ENCODE data around the gene PRRT2. TPM values are rescaled to one million over a fixed set of nuclear protein-coding genes. Genes with fewer than 3 reads are reported as not detected.
A peak's percentile ranks its signal among the peaks of the same experiment; 100 is the strongest.
"Not testable (repeated sequence)": the region's sequence is repeated elsewhere in the genome, so short reads cannot be mapped to it uniquely, and the experiment has no call there.

PRRT2 gene
- total and polyA plus RNA-seq, 4 donors: 24.4 to 244 (median 126) TPM

DNA sequence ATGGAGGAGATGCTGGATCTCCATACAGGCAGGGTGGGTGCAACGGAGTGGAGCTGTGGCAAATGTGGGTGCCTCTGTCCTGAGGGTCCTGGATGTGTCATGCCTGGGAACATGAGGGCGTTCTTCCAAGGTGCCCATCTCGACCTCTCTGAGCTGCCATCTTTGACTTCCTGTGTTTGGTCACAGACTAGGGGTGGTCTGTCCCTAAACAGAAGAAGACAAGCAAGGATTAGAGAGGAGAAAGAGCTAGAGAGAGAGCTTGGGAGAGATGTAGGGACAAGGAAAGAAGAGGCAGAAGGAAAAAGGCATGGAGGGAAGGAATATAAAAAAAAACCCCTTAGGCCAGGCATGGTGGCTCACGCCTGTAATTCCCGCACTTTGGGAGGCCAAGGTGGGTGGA lies 37.3 kb upstream of the PRRT2 start:
- no peaks in the 10 kb centered on the region for H3K27me3 ChIP-seq (ENCODE audit: control insufficient read depth, insufficient read depth, low read length)
- DNase-seq (ENCODE audit: low read depth in 4 of 6, low spot score in 6 of 6): no peak
- no peaks in the 10 kb centered on the region for H3K36me3 ChIP-seq (ENCODE audit: control insufficient read depth, insufficient read depth, low read length)
- no peaks in the 10 kb centered on the region for H3K4me1 ChIP-seq (ENCODE audit: control insufficient read depth, insufficient read depth, low read length)
- H3K9me3 ChIP-seq (ENCODE audit: control insufficient read depth, insufficient read depth, low read length): no peaks in the 10 kb centered on the region
- 74% methylated on average over 3 of the region's 5 CpGs for WGBS (ENCODE audit: insufficient coverage)
- H3K4me3 ChIP-seq (ENCODE audit: low read depth, low read length): no peak overlapping the region
- H3K27ac ChIP-seq (ENCODE audit: low read depth, low read length): no peak overlapping the region

DNA sequence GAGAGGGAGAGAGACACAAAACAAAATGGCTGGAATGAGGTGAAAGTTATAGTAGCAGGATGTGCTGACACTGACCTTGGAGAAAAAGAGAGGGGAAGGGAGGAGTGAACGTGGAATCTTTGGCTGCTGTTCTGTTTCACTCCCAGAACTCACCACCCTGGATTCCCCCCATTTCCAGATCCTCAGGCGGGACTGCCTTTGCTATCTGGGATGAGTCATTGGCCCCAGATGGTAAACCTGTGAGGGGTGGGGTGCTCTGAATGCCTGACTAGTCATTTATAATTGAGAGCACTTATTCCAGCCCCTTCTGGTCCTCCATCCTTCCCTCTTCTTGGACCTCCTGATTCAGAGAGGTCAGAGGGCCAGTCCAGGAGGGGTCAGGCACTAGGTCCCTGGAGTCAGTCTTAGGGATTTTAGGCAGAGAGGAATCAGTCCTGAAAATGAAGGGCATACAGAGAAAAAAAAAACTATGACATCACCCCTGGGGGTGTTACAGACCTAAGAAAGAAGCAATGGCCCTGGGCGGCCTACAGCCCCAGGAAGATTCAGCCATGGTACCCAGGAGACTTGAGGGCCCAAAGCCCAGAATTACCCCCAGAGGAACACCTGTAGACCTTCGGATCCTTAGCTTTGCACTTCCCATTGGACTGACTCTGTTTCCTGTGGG lies 36.1 kb upstream of the PRRT2 start:
- no peaks in the 10 kb centered on the region for H3K4me1 ChIP-seq (ENCODE audit: control insufficient read depth, insufficient read depth, low read length)
- no peak overlapping the region for H3K4me3 ChIP-seq (ENCODE audit: low read depth, low read length)
- H3K36me3 ChIP-seq (ENCODE audit: control insufficient read depth, insufficient read depth, low read length): no peaks in the 10 kb centered on the region
- no peak overlapping the region for H3K27ac ChIP-seq (ENCODE audit: low read depth, low read length)
- no peaks in the 10 kb centered on the region for H3K9me3 ChIP-seq (ENCODE audit: control insufficient read depth, insufficient read depth, low read length)
- H3K27me3 ChIP-seq (ENCODE audit: control insufficient read depth, insufficient read depth, low read length): no peaks in the 10 kb centered on the region
- DNase-seq (ENCODE audit: low read depth in 4 of 6, low spot score in 6 of 6): no peak
- 85% methylated on average over 2 of the region's 4 CpGs for WGBS (ENCODE audit: insufficient coverage)

DNA sequence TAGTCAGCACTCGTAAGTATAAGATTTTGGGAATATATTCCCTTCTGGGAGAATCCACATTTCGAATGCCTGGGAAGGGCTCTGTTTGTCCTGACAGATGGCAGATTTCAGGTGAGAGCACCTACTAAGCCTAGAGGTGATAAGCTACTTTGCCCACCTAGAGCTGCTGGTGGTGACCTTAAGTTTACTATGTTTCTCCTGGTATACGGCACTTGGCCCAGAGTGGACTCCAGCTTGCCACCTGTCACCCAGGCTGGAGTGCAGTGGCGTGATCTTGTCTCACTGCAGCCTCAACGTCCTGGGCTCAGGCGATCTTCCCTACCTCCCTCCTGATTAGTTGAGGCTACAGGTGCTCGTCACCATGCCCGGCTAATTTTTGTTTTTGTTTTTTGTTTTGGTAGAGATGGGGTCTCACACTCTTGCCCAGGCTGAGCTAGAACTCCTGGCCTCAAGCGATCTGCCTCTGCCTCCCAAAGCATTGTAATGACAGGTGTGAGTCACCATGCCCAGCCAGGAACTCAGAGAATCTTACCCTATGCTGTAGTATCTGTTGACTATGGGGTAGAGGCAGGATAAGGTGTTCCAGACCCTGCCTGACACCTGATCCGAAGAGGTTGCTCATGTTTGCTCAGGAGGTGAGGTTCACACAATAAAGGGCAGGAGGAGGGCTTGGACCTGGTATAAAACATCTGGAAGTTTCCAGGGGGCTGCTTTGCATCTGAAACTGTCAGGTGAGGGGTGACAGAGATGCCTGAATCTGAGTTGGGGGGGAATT lies 34.2 kb upstream of the PRRT2 start, which contains the start of gene ZG16:
TSS of gene ZG16 (plus strand) at position 681 of the 775 bp plus-strand sequence. CDS start 1,011 bp downstream, outside the sequence.
- Histone ChIP-seq H3K9me3 (ENCODE audit: control insufficient read depth, insufficient read depth, low read length) (no peaks in the 10 kb centered on the region), H3K27me3 (ENCODE audit: control insufficient read depth, insufficient read depth, low read length) (no peaks in the 10 kb centered on the region)
- 87% methylated on average over 6 of the region's 10 CpGs for WGBS (ENCODE audit: insufficient coverage)

DNA sequence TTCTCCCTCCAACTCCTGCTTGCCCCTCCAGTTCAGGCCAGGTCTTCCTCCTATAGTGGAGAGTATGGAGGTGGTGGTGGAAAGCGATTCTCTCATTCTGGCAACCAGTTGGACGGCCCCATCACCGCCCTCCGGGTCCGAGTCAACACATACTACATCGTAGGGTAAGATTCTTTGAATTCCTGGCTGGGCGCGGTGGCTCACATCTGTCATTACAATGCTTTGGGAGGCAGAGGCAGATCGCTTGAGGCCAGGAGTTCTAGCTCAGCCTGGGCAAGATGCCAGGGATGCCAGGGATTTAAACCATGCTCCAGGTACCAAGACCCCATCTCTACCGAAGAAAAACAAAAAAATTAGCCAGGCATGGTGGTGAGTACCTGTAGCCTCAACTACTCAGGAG lies 32.5 kb upstream of the PRRT2 start:
- H3K27me3 ChIP-seq (ENCODE audit: control insufficient read depth, insufficient read depth, low read length): no peaks in the 10 kb centered on the region
- WGBS (ENCODE audit: insufficient coverage): 88% methylated on average over 4 of the region's 10 CpGs
- H3K27ac ChIP-seq (ENCODE audit: low read depth, low read length): no peak overlapping the region
- H3K4me1 ChIP-seq (ENCODE audit: control insufficient read depth, insufficient read depth, low read length): no peaks in the 10 kb centered on the region
- H3K4me3 ChIP-seq (ENCODE audit: low read depth, low read length): no peak overlapping the region
- DNase-seq (ENCODE audit: low read depth in 4 of 6, low spot score in 6 of 6): no peak
- no peaks in the 10 kb centered on the region for H3K36me3 ChIP-seq (ENCODE audit: control insufficient read depth, insufficient read depth, low read length)
- no peaks in the 10 kb centered on the region for H3K9me3 ChIP-seq (ENCODE audit: control insufficient read depth, insufficient read depth, low read length)

More for the DNA sequence above, 34.2 kb upstream of the PRRT2 start, which contains the start of gene ZG16:
- Histone ChIP-seq H3K36me3 (ENCODE audit: control insufficient read depth, insufficient read depth, low read length) (no peaks in the 10 kb centered on the region), H3K27ac (ENCODE audit: low read depth, low read length) (no peak within 1 kb of the TSS), H3K4me1 (ENCODE audit: control insufficient read depth, insufficient read depth, low read length) (no peaks in the 10 kb centered on the region), H3K4me3 (ENCODE audit: low read depth, low read length) (no peak within 1 kb of the TSS)
- no peak for DNase-seq (ENCODE audit: low read depth in 4 of 6, low spot score in 6 of 6)

DNA sequence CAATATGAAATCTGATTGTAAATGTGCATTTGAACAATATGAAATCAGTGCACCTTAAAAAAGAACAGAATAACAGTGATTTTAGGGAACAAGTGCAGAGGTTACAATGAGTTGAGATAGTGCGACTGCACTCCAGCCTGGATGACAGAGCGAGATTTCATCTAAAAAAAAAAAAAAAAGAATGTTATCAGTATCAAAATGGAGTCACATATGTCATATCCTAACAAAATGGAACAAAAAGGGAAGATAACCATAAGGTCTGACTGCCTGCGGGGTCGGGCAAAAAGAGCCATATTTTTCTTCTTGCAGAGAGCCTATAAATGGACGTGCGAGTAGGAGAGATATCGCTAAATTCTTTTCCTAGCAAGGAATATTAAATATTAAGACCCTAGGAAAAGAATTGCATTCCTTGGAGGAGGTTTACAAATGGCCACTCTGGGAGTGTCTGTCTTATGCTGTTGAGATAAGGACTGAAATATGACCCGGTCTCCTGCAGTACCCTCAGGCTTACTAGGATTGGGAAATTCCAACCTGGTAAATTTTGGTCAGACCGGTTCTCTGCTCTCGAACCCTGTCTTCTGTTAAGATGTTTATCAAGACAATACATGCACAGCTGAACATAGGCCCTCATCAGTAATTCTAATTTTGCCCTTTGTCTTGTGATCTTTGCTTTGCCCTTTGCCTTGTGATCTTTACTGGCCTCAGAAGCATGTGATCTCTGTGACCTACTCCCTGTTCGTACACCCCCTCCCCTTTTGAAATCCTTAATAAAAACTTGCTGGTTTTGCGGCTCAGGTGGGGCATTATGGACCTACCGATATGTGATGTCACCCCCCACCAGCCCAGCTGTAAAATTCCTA lies 28.7 kb upstream of the PRRT2 start:
- not testable (repeated sequence) for H3K36me3 ChIP-seq (ENCODE audit: control insufficient read depth, insufficient read depth, low read length); H3K9me3 ChIP-seq (ENCODE audit: control insufficient read depth, insufficient read depth, low read length); H3K4me3 ChIP-seq (ENCODE audit: low read depth, low read length); H3K27me3 ChIP-seq (ENCODE audit: control insufficient read depth, insufficient read depth, low read length); H3K27ac ChIP-seq (ENCODE audit: low read depth, low read length); DNase-seq (ENCODE audit: low read depth in 4 of 6, low spot score in 6 of 6)
- H3K4me1 ChIP-seq (ENCODE audit: control insufficient read depth, insufficient read depth, low read length): peaks cover 12% of the 10 kb centered on the region
- WGBS (ENCODE audit: insufficient coverage): 60% methylated on average over 6 of the region's 13 CpGs

DNA sequence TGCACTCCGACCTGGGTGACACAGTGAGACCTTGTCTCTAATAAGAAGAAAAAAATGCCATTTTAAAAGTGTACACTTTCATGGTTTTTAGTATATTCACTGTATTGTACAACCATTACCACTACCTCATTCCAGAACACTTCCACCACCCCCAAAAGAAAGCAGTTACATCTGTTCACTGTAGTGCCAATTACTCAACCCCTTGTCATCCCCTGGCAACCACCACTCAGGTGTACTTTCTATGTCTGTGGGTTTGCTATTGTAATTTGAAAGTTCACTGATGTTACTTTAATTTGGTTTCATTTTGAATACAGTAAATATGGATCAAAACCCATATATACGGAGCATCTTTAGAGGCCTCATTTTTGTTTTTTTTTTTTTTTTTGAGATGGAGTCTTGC lies 27.8 kb upstream of the PRRT2 start:
- H3K4me3 ChIP-seq (ENCODE audit: low read depth, low read length): no peak overlapping the region
- WGBS (ENCODE audit: insufficient coverage): no CpG with 5 or more reads among the region's 2 CpGs

DNA sequence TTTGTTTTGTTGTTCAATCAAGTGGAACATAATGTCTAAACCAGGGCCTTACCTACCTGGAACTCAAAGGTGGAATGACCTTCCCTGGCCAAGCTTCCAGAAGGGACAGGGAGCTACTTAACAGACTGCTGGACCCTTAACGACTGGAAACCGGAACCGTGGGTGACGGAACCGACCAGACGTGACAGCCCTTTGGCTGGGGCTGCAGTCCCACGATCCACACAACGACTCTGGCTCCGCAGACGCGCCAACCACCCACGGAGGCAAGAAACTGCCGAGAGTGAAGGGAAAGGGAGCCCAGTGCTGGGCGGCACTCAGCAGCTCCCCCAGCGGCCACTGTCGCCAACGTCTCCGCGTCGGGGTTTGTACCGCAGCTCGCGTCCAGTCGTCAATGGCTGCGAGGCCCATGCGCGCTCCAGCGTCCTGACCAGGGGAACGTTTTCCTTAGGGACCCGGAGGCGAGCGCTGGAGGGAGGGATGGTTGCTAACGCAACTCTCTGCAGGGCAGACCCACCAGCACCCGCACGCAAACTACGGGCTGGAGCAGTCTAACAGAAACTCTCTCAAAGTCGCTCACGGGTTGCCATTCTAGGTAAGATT lies 27.0 kb upstream of the PRRT2 start:
- H3K36me3 ChIP-seq (ENCODE audit: control insufficient read depth, insufficient read depth, low read length): no peaks in the 10 kb centered on the region
- H3K27me3 ChIP-seq (ENCODE audit: control insufficient read depth, insufficient read depth, low read length): no peaks in the 10 kb centered on the region
- peak in 2 of 6 donors; percentile 71 to 79 for DNase-seq (ENCODE audit: low read depth in 4 of 6, low spot score in 6 of 6)
- no peak overlapping the region for H3K27ac ChIP-seq (ENCODE audit: low read depth, low read length)
- H3K9me3 ChIP-seq (ENCODE audit: control insufficient read depth, insufficient read depth, low read length): no peaks in the 10 kb centered on the region
- 5% methylated on average over 33 of the region's 38 CpGs for WGBS (ENCODE audit: insufficient coverage)
- peak overlapping the region; percentile 43 for H3K4me3 ChIP-seq (ENCODE audit: low read depth, low read length)
- peaks cover 18% of the 10 kb centered on the region for H3K4me1 ChIP-seq (ENCODE audit: control insufficient read depth, insufficient read depth, low read length)

More for the DNA sequence above, 27.8 kb upstream of the PRRT2 start:
- no peaks in the 10 kb centered on the region for H3K36me3 ChIP-seq (ENCODE audit: control insufficient read depth, insufficient read depth, low read length)
- H3K4me1 ChIP-seq (ENCODE audit: control insufficient read depth, insufficient read depth, low read length): peaks cover 12% of the 10 kb centered on the region
- DNase-seq (ENCODE audit: low read depth in 4 of 6, low spot score in 6 of 6): no peak
- H3K27me3 ChIP-seq (ENCODE audit: control insufficient read depth, insufficient read depth, low read length): no peaks in the 10 kb centered on the region
- no peaks in the 10 kb centered on the region for H3K9me3 ChIP-seq (ENCODE audit: control insufficient read depth, insufficient read depth, low read length)
- no peak overlapping the region for H3K27ac ChIP-seq (ENCODE audit: low read depth, low read length)

DNA sequence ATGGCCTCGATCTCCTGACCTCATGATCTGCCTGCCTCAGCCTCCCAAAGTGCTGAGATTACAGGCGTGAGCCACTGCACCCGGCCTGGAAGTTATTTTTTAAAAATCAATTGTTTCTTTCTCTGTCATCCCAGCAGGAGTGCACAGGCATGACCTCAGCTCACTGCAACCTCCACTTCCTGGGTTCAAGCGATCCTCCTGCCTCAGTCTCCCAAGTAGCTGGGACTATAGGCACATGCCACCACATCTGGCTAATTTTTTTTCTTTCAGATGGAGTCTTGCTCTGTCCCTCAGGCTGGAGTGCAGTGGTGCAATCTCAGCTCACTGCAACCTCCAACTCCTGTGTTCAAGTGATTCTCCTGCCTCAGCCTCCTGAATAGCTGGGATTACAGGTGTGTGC lies 24.8 kb upstream of the PRRT2 start:
- H3K36me3 ChIP-seq (ENCODE audit: control insufficient read depth, insufficient read depth, low read length); H3K27ac ChIP-seq (ENCODE audit: low read depth, low read length); DNase-seq (ENCODE audit: low read depth in 4 of 6, low spot score in 6 of 6); H3K27me3 ChIP-seq (ENCODE audit: control insufficient read depth, insufficient read depth, low read length); H3K9me3 ChIP-seq (ENCODE audit: control insufficient read depth, insufficient read depth, low read length); H3K4me3 ChIP-seq (ENCODE audit: low read depth, low read length): not testable (repeated sequence)
- 88% methylated on average over 4 of the region's 4 CpGs for WGBS (ENCODE audit: insufficient coverage)
- H3K4me1 ChIP-seq (ENCODE audit: control insufficient read depth, insufficient read depth, low read length): peaks cover 22% of the 10 kb centered on the region

DNA sequence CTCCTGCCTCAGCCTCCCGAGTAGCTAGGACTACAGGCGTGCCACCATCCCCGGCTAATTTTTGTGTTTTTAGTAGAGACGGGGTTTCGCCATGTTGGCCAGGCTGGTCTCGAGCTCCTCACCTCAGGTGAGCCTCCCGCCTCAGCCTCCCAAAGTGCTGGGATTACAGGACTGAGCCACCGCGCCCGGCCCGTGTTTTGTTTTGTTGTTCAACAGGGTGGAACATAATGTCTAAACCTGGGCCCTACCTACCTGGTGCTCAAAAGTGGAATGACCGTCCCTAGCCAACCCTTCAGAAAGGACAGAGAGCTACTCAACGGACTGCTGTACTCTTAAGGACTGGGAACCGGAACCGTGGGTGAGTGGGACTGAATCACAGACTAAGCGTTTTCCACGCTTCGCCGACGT lies 22.2 kb upstream of the PRRT2 start:
- 57% methylated on average over 14 of the region's 20 CpGs for WGBS (ENCODE audit: insufficient coverage)
- peak overlapping the region; percentile 61 for H3K4me3 ChIP-seq (ENCODE audit: low read depth, low read length)
- H3K9me3 ChIP-seq (ENCODE audit: control insufficient read depth, insufficient read depth, low read length): no peaks in the 10 kb centered on the region
- peaks cover 28% of the 10 kb centered on the region for H3K4me1 ChIP-seq (ENCODE audit: control insufficient read depth, insufficient read depth, low read length)
- H3K27ac ChIP-seq (ENCODE audit: low read depth, low read length): peak overlapping the region; percentile 94
- no peak for DNase-seq (ENCODE audit: low read depth in 4 of 6, low spot score in 6 of 6)
- H3K27me3 ChIP-seq (ENCODE audit: control insufficient read depth, insufficient read depth, low read length): no peaks in the 10 kb centered on the region
- H3K36me3 ChIP-seq (ENCODE audit: control insufficient read depth, insufficient read depth, low read length): no peaks in the 10 kb centered on the region

Data from spinal cord (tissue), 10 donors.